Erythroblast (primary cell): ENCODE results near the gene TMEM266.

Source experiments
- GATA1 ChIP-seq: IDR thresholded peaks from 2 replicates; pipeline ENCODE4 v1.6.1; 2011; ENCODE audit warnings: low read depth, mild to moderate bottlenecking, control low read depth, low read length, moderate library complexity
- POLR2A ChIP-seq: IDR thresholded peaks from 2 replicates; pipeline ENCODE4 v1.6.1; 2011; ENCODE audit warnings: mild to moderate bottlenecking, low read length

DNA sequence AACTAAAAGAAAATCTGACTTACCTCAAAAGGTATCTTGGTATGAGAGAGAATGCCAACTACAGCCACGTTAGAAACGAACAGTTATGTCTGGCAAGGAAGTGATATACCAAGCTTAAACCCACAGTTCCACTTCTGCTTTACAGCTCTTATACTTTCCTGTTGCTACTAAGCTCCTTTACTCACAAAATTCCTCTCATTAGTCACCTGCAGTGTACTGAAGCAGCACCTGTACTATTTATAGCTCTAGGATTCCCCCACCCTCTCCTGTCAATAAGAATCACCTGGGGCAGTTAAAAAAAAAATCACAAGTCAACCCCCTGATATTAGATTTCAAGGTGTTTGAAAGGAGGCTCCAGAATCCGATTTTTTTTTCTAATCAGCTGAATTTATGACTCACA, 2.9 kb upstream of the TMEM266 start:
- TF ChIP-seq POLR2A (no peak), GATA1 (no peak)
